Sigmoid colon (tissue), 7 donors: ENCODE data around the gene RBFOX1. TPM values are rescaled to one million over a fixed set of nuclear protein-coding genes. Genes with fewer than 3 reads are reported as not detected.

Experiments
- DNase-seq: peaks from one replicate; pipeline ENCODE4 v3.0.0-alpha.2; 2019
- H3K27ac ChIP-seq, 4 donors: fragments of 200-600 bp; sonication (generic); one replicate each; pipeline ENCODE4 v1.5.1; 2016 to 2019; ENCODE audit warnings: mild to moderate bottlenecking in 1 of 4
- H3K27me3 ChIP-seq, 3 donors: fragments of 200-600 bp; sonication (generic); one replicate each; pipeline ENCODE4 v1.5.1; 2019; ENCODE audit warnings: mild to moderate bottlenecking in 1 of 3
- H3K36me3 ChIP-seq, 4 donors: fragments of 200-600 bp; sonication (generic); one replicate each; pipeline ENCODE4 v1.5.1; 2016 to 2019
- H3K4me1 ChIP-seq, 4 donors: fragments of 200-600 bp; sonication (generic); one replicate each; pipeline ENCODE4 v1.5.1; 2017 to 2019
- H3K4me3 ChIP-seq, 4 donors: fragments of 200-600 bp; sonication (generic); one replicate each; pipeline ENCODE4 v1.5.1; 2017 to 2019; ENCODE audit warnings: mild to moderate bottlenecking in 2 of 4, moderate library complexity in 1 of 4
- H3K9me3 ChIP-seq, 4 donors: fragments of 200-600 bp in 3 of 4; sonication (generic) in 3 of 4; one replicate each; pipeline versions ENCODE4 v1.5.1 to v1.6.1; 2013 to 2019
- CTCF ChIP-seq, 4 experiments: fragments of 450-650 bp in 3 of 4; fragments of 200-600 bp in 1 of 4; IDR thresholded peaks; one replicate each; pipeline ENCODE4 v1.5.1; 2016 to 2019; ENCODE audit warnings: antibody characterized with exemption in 4 of 4, mild to moderate bottlenecking in 3 of 4, moderate library complexity in 2 of 4
- EP300 ChIP-seq, 4 donors: sonication (generic); formaldehyde crosslinking; IDR thresholded peaks; one replicate each; pipeline ENCODE4 v1.6.1; 2017; ENCODE audit warnings: antibody characterized with exemption in 4 of 4
- POLR2A ChIP-seq, 2 donors: fragments of 450-650 bp; IDR thresholded peaks; one replicate each; pipeline ENCODE4 v1.6.1; 2016; ENCODE audit warnings: antibody characterized with exemption in 2 of 2, mild to moderate bottlenecking in 2 of 2, moderate library complexity in 2 of 2
- POLR2AphosphoS5 ChIP-seq, 4 donors: sonication (generic); formaldehyde crosslinking; IDR thresholded peaks; one replicate each; pipeline ENCODE4 v1.6.1; 2017; ENCODE audit warnings: antibody characterized with exemption in 4 of 4
- WGBS, 2 donors: extraction: QIAGEN DNeasy Blood & Tissue Kit; methylation state at CpG; one replicate each; pipeline ENCODE4 v1.1.7; 2013; 5-methylcytosine and 5-hydroxymethylcytosine counted together
- intact Hi-C: fragments of 100-400 bp; cut with DNase I; formaldehyde crosslinking; loops from one replicate; pipeline ENCODE4 v1.15.1; 2023
- polyA plus RNA-seq, 3 donors: library from polyadenylated mRNA; stranded (reverse); fragments of 200-250 nt; gene quantifications; one replicate each; pipeline ENCODE4 v1.2.3, GENCODE V29; 2013
- total RNA-seq, 4 donors: library from RNA; depleted of rRNA; stranded (reverse); fragments of >200 nt; gene quantifications; one replicate each; pipeline ENCODE4 v1.1.0, GENCODE V29; 2016
- donor health status: healthy with polysubstance abuse.
- donor health status: Bipolar disorder and iron deficiency.
- donor health status: healthy.

Gene RBFOX1
- total and polyA plus RNA-seq, 7 donors, result under 0.01 to 4.4 (median 0.51) TPM; not detected in 3

- Histone ChIP-seq H3K9me3 (no peaks in the 10 kb centered on the region), H3K4me1 (no peaks in the 10 kb centered on the region), H3K27me3 (no peaks in the 10 kb centered on the region), H3K36me3 (no peaks in the 10 kb centered on the region), H3K27ac (no peak overlapping the region), H3K4me3 (no peak overlapping the region)
- DNase-seq, result no peak
- intact Hi-C loops, result no loop called here
- TF ChIP-seq POLR2AphosphoS5 (IDR thresholded peaks at IDR 0.05) (no peak), EP300 (IDR thresholded peaks at IDR 0.05) (no peak), CTCF (IDR thresholded peaks at IDR 0.05) (no peak), POLR2A (IDR thresholded peaks at IDR 0.05) (no peak)
- WGBS, 2 donors, result 85 to 86% methylated on average over 4 of the region's 4 CpGs
Measured at GRCh38 chr16:7342598-7342997, 10.0 kb downstream of the RBFOX1 start.

DNA sequence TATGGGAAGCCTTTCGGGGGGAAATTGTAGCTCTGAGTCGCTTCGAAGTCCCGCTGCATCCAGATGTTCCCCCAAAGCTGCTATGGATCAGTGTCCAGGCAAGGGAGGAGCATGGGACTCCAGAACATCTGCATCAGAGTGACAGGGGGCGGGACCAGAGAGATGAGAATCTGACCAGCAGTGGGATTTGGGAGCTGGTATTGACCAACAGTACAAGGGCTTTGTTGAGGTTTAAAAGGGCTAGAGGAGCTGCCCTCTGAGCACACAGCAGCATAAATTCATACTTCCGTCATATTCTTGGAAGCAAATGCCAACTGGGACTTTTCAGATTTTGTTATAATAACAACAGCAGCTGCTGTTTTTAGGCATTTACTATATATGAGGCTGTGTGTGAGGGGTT, 10.6 kb downstream of the RBFOX1 start:
- TF ChIP-seq POLR2AphosphoS5 (IDR thresholded peaks at IDR 0.05) (no peak), POLR2A (IDR thresholded peaks at IDR 0.05) (no peak), CTCF (IDR thresholded peaks at IDR 0.05) (no peak), EP300 (IDR thresholded peaks at IDR 0.05) (no peak)
- Histone ChIP-seq H3K9me3 (no peaks in the 10 kb centered on the region), H3K27me3 (no peaks in the 10 kb centered on the region), H3K36me3 (no peaks in the 10 kb centered on the region), H3K4me1 (no peaks in the 10 kb centered on the region), H3K4me3 (no peak overlapping the region), H3K27ac (no peak overlapping the region)
- WGBS, 2 donors, result 80 to 82% methylated on average over 6 of the region's 6 CpGs
- no peak for DNase-seq
- intact Hi-C loops, result no loop called here

DNA sequence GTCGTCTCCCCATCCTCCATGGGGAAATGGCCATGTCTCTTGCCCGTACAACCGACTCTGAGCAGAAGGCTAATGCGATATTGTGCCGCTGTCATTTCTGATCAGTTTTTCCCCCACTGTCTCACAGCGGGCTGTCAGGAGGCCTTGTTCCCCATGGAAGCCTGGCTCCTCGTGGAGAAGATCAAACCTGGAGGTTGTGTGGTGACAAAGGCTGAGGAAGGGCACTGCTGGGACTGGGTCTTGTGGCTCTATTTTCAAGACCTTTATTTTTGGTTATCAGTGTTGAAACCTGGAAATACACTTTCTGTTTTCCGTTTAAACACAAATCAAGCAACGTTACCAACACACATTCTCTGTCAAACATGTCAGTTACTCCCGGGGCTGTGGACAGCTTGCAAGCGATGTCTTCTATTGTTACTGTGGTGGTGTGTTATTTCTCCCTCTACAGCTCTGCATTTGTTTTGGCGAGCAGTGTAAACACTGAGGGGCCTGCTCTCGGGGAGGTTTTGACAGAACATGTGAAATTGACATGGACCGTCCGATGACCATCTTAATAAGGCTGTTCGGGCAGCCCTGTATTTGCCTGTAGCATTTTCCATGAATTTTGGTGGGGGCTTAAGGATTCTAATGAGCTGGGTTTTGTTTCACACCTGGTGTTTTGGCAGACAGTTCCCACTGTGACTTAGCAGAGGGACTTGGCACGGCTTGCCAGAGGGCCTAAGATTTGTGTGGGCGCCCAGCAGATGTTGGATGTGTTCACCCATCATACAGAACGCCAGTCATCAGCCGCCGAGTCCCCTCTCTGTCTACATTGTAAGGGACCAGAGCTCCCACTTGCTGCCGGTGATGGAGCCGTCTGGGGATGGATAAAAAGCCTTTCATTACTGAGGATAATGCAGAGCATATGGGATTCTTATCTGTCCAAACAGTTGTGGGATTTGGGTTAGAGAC, 12.5 kb downstream of the RBFOX1 start:
- Histone ChIP-seq H3K36me3 (no peaks in the 10 kb centered on the region), H3K9me3 (no peaks in the 10 kb centered on the region), H3K27me3 (no peaks in the 10 kb centered on the region), H3K4me1 (no peaks in the 10 kb centered on the region), H3K27ac (no peak overlapping the region), H3K4me3 (no peak overlapping the region)
- TF ChIP-seq CTCF (IDR thresholded peaks at IDR 0.05) (no peak), POLR2AphosphoS5 (IDR thresholded peaks at IDR 0.05) (no peak), POLR2A (IDR thresholded peaks at IDR 0.05) (no peak), EP300 (IDR thresholded peaks at IDR 0.05) (no peak)
- intact Hi-C loops, result no loop called here
- DNase-seq, result no peak
- WGBS, 2 donors, result 67 to 70% methylated on average over 23 of the region's 23 CpGs

DNA sequence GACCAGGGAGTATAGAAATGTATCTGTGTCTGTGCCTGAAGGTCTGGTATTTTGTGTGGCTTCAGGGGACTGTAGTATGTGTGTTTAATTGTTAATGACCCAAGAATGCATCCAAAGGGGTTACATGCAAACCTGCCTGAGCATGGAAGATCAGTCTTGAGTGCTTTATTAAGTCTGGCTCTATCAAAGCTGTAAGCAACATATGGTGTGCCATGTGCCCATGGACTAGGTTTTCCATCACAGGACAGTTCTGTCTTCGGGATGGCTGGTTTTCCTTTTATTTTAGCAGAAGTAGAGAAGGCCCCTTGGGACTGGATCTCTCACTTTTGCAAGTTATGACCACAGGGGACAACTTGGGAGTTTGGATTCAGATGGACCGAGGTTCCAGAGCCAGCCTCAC, 18.2 kb downstream of the RBFOX1 start:
- no peaks in the 10 kb centered on the region for H3K27me3 ChIP-seq
- H3K4me1 ChIP-seq, result no peaks in the 10 kb centered on the region
- H3K9me3 ChIP-seq, result no peaks in the 10 kb centered on the region
- no peak for DNase-seq
- H3K4me3 ChIP-seq, result no peak overlapping the region
- intact Hi-C loops, result no loop called here
- H3K36me3 ChIP-seq, result no peaks in the 10 kb centered on the region
- TF ChIP-seq POLR2A (IDR thresholded peaks at IDR 0.05) (no peak), EP300 (IDR thresholded peaks at IDR 0.05) (no peak), CTCF (IDR thresholded peaks at IDR 0.05) (no peak)
- H3K27ac ChIP-seq, result no peak overlapping the region
- 81 to 84% methylated on average over 2 of the region's 2 CpGs for WGBS, 2 donors
